H1 (cell line): Measurements from ENCODE around the gene TBC1D7. TPM values are rescaled to one million over a fixed set of nuclear protein-coding genes. Genes with fewer than 3 reads are reported as not detected.

ENCODE experiments used
- CHD7 ChIP-seq: fragments of 300-600 bp; sonication (generic); IDR thresholded peaks from 2 replicates; pipeline ENCODE4 v1.7.1; 2012; ENCODE audit warnings: low read length, moderate library complexity, mild to moderate bottlenecking, inconsistent platforms; ENCODE audit not compliant: insufficient replicate concordance
- polyA plus RNA-seq, 7 experiments: library from polyadenylated mRNA; depleted of rRNA in 3 of 7; stranded (reverse) in 5 of 7; unstranded in 2 of 7; fragments of >200 nt in 5 of 7; fragments of 200-250 nt in 2 of 7; gene quantifications; 1 replicate in 5 of 7; 2 replicates in 1 of 7; 4 replicates in 1 of 7; pipeline versions ENCODE4 v1.2.1 to v1.2.3, GENCODE V29; 2011 to 2013; ENCODE audit warnings: missing spikeins in 2 of 7, mixed read lengths in 2 of 7
- total RNA-seq: library from RNA; stranded (reverse); fragmentation: NEBNext Ultra II Directional; extraction: Animal tissue kit (Norgen Biotek cat#: 25700); gene quantifications from 2 replicates; pipeline ENCODE4 v1.2.1, GENCODE V29; 2021

TBC1D7 gene
- total and polyA plus RNA-seq, 2 of the 8 experiments (the other 6 are each of a cell fraction or from before 2014, with no cell fraction given) = 46.1 to 55.2 TPM

- no peak for TF ChIP-seq CHD7
Observed at GRCh38 chr6:13284646-13285045, 43.7 kb downstream of the TBC1D7 start (continued).
